ENCODE results near the gene MALRD1.

Gene MALRD1

DNA sequence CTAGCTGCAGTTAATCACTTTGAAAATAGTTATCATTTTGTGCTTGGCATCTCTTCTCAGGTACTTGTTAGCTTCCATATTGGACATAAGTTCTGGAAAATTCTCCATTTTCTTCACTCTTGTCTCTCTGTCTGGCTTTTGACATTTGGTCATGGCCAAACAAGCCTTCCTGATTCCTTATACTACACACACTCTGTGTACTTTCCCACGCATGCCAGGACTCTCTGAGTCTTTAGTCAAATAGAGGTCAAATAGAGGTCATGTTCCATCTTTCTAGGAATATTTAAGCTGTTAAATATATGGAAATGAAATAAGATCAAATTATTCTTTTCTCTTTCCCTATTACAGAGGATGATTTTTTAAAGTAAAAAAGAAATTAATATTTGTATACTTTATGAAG, 532.1 kb downstream of the MALRD1 start:
- H3K9ac ChIP-seq (ENCODE audit: low read length) = no peak overlapping the region

DNA sequence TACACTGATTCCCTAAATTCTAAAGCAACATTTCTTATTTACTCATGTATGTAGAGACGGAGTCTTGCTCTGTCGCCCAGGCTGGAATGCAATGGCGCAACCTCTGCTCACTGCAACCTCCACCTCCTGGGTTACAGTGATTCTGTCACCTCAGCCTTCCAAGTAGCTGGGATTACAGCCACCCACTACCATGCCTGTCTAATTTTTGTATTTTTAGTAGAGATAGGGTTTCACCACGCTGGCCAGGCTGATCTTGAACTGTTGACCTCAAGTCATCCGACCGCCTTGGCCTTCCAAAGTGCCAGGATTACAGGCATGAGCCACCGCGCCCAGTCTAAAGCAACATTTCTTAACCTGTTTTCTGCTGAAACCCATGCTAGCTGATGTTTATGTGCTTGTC, 540.0 kb downstream of the MALRD1 start:
- no peak overlapping the region for H2AFZ ChIP-seq (ENCODE audit: low read depth, low read length)
- no peak overlapping the region for H3K4me2 ChIP-seq (ENCODE audit: low read length)
- no peaks in the 10 kb centered on the region for H3K4me1 ChIP-seq (ENCODE audit: low read length)
- H3K36me3 ChIP-seq (replicated peaks; ENCODE audit: low read depth, low read length) = no peaks in the 10 kb centered on the region
- no peaks in the 10 kb centered on the region for H3K9me3 ChIP-seq (ENCODE audit: insufficient read depth, low read length)
- no peak overlapping the region for H3K4me3 ChIP-seq (ENCODE audit: low read length)
- no peak overlapping the region for H3K9ac ChIP-seq (ENCODE audit: low read length)
- no peak overlapping the region for H3K27ac ChIP-seq (ENCODE audit: low read length)
- no peaks in the 10 kb centered on the region for H3K79me2 ChIP-seq (ENCODE audit: low read length)
- TF ChIP-seq, protein P1, sequence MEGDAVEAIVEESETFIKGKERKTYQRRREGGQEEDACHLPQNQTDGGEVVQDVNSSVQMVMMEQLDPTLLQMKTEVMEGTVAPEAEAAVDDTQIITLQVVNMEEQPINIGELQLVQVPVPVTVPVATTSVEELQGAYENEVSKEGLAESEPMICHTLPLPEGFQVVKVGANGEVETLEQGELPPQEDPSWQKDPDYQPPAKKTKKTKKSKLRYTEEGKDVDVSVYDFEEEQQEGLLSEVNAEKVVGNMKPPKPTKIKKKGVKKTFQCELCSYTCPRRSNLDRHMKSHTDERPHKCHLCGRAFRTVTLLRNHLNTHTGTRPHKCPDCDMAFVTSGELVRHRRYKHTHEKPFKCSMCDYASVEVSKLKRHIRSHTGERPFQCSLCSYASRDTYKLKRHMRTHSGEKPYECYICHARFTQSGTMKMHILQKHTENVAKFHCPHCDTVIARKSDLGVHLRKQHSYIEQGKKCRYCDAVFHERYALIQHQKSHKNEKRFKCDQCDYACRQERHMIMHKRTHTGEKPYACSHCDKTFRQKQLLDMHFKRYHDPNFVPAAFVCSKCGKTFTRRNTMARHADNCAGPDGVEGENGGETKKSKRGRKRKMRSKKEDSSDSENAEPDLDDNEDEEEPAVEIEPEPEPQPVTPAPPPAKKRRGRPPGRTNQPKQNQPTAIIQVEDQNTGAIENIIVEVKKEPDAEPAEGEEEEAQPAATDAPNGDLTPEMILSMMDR (IDR thresholded peaks at IDR 0.05; ENCODE audit: low read depth, low read length) = no peak
- TF ChIP-seq EZH2phosphoT487 (IDR thresholded peaks at IDR 0.05; ENCODE audit: low read depth) = no peak
- H4K20me1 ChIP-seq (ENCODE audit: insufficient read depth, low read length) = no peaks in the 10 kb centered on the region
- no peaks in the 10 kb centered on the region for H3K27me3 ChIP-seq (ENCODE audit: low read depth, low read length)

More for the DNA sequence above, 532.1 kb downstream of the MALRD1 start:
- H3K4me2 ChIP-seq (ENCODE audit: low read length) = no peak overlapping the region
- no peaks in the 10 kb centered on the region for H3K36me3 ChIP-seq (replicated peaks; ENCODE audit: low read depth, low read length)
- H4K20me1 ChIP-seq (ENCODE audit: insufficient read depth, low read length) = no peaks in the 10 kb centered on the region
- H3K27ac ChIP-seq (ENCODE audit: low read length) = no peak overlapping the region
- no peaks in the 10 kb centered on the region for H3K79me2 ChIP-seq (ENCODE audit: low read length)
- TF ChIP-seq EZH2phosphoT487 (IDR thresholded peaks at IDR 0.05; ENCODE audit: low read depth) = no peak
- TF ChIP-seq, protein P1 (IDR thresholded peaks at IDR 0.05; ENCODE audit: low read depth, low read length) = no peak
- H3K27me3 ChIP-seq (ENCODE audit: low read depth, low read length) = no peaks in the 10 kb centered on the region
- H2AFZ ChIP-seq (ENCODE audit: low read depth, low read length) = no peak overlapping the region
- H3K9me3 ChIP-seq (ENCODE audit: insufficient read depth, low read length) = no peaks in the 10 kb centered on the region
- H3K4me3 ChIP-seq (ENCODE audit: low read length) = no peak overlapping the region
- no peaks in the 10 kb centered on the region for H3K4me1 ChIP-seq (ENCODE audit: low read length)

DNA sequence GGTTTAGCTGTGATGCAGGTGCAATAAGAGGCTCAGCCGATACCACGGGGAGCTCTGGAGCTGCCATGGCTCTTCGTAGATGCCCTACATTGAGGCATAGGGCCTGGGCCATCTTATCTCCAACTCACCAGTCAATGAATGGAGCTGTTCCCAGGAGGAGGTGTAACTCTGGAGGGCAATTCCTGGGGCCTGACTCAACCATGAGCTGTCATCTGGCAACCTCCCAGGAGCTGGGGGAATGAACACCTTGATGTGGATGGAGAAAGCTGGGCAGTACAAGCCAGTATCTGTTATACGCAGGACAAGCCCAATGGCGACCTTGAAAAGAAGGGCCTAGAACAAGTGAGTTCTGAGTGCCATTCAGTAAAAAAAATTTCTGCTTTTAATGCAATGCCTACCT, 543.7 kb downstream of the MALRD1 start:
- Histone ChIP-seq H4K20me1 (ENCODE audit: insufficient read depth, low read length) (no peaks in the 10 kb centered on the region), H3K9me3 (ENCODE audit: insufficient read depth, low read length) (no peaks in the 10 kb centered on the region), H3K79me2 (ENCODE audit: low read length) (no peaks in the 10 kb centered on the region), H2AFZ (ENCODE audit: low read depth, low read length) (no peak overlapping the region), H3K36me3 (replicated peaks; ENCODE audit: low read depth, low read length) (no peaks in the 10 kb centered on the region), H3K4me3 (ENCODE audit: low read length) (no peak overlapping the region), H3K27me3 (ENCODE audit: low read depth, low read length) (no peaks in the 10 kb centered on the region), H3K27ac (ENCODE audit: low read length) (no peak overlapping the region), H3K4me2 (ENCODE audit: low read length) (no peak overlapping the region), H3K9ac (ENCODE audit: low read length) (no peak overlapping the region), H3K4me1 (ENCODE audit: low read length) (no peaks in the 10 kb centered on the region)
- TF ChIP-seq, protein P1 (IDR thresholded peaks at IDR 0.05; ENCODE audit: low read depth, low read length) = no peak
- TF ChIP-seq EZH2phosphoT487 (IDR thresholded peaks at IDR 0.05; ENCODE audit: low read depth) = no peak

DNA sequence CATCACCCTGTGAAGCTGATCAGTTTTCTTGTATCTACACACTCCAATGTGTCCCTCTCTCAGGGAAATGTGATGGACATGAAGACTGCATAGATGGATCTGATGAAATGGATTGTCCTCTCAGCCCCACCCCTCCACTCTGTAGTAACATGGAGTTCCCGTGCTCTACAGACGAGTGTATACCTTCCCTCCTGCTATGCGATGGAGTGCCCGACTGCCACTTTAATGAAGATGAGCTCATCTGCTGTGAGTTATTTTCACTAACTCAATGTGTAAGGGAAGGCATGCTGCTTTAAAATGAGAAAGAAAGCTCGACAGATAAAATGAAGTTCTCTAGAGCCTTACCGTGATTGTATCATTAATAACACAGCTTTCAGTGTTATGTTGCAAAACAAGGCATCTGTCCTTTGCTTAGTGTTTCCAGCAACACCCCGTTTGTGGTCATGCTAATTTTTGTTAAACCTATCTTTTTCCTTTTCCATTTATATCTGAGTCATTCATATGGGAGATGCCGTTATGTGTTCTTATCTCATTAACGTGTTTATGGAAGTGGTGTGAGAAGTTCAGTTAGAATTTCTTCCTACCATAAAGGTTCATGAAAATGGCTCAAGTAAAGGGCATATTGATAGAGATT, 546.7 kb downstream of the MALRD1 start:
- H3K4me2 ChIP-seq (ENCODE audit: low read length) = no peak overlapping the region
- H3K9me3 ChIP-seq (ENCODE audit: insufficient read depth, low read length) = no peaks in the 10 kb centered on the region
- H3K4me3 ChIP-seq (ENCODE audit: low read length) = no peak overlapping the region
- no peaks in the 10 kb centered on the region for H3K27me3 ChIP-seq (ENCODE audit: low read depth, low read length)
- no peak overlapping the region for H3K27ac ChIP-seq (ENCODE audit: low read length)
- H3K36me3 ChIP-seq (replicated peaks; ENCODE audit: low read depth, low read length) = no peaks in the 10 kb centered on the region
- H3K4me1 ChIP-seq (ENCODE audit: low read length) = no peaks in the 10 kb centered on the region
- H4K20me1 ChIP-seq (ENCODE audit: insufficient read depth, low read length) = no peaks in the 10 kb centered on the region
- H3K9ac ChIP-seq (ENCODE audit: low read length) = no peak overlapping the region
- no peak overlapping the region for H2AFZ ChIP-seq (ENCODE audit: low read depth, low read length)
- TF ChIP-seq EZH2phosphoT487 (IDR thresholded peaks at IDR 0.05; ENCODE audit: low read depth) = no peak
- TF ChIP-seq, protein P1 (IDR thresholded peaks at IDR 0.05; ENCODE audit: low read depth, low read length) = no peak
- no peaks in the 10 kb centered on the region for H3K79me2 ChIP-seq (ENCODE audit: low read length)

Data from OCI-LY3 (cell line).